ENCODE data around the gene SEMA4C. TPM values are rescaled to one million over a fixed set of nuclear protein-coding genes. Genes with fewer than 3 reads are reported as not detected.

The SEMA4C gene
- total and polyA plus RNA-seq, 2 of the 4 experiments (the other 2 are of a cell fraction) = 15.8 to 24.3 TPM

- Histone ChIP-seq H2AK5ac (ENCODE audit: low read depth, low read length) (no peak overlapping the region), H3K4ac (ENCODE audit: low read depth, low read length) (no peak overlapping the region), H2BK20ac (ENCODE audit: low read depth, low read length) (no peak overlapping the region), H3K4me3 (ENCODE audit: insufficient read depth, low read depth, low read length) (no peak overlapping the region), H3K9me1 (ENCODE audit: insufficient read depth, low read length) (no peaks in the 10 kb centered on the region), H2AFZ (replicated peaks; ENCODE audit: low read length, poor library complexity) (no peak overlapping the region), H3K23ac (ENCODE audit: low read depth, low read length) (no peak overlapping the region), H2AK9ac (replicated peaks; ENCODE audit: low read depth, low read length, poor library complexity) (no peak overlapping the region), H3K27ac (ENCODE audit: insufficient read depth, low read length) (no peak overlapping the region), H3K14ac (replicated peaks; ENCODE audit: low read depth, low read length) (no peak overlapping the region), H3K4me2 (ENCODE audit: low read depth, low read length) (no peak overlapping the region), H3K56ac (ENCODE audit: extremely low read depth, insufficient read depth, low read length) (no peak overlapping the region), H3K9me3 (ENCODE audit: control insufficient read depth, insufficient read depth, low read length) (no peaks in the 10 kb centered on the region), H4K20me1 (ENCODE audit: insufficient read depth, low read length) (no peaks in the 10 kb centered on the region), H3K18ac (ENCODE audit: low read depth, low read length) (no peak overlapping the region), H3K9ac (ENCODE audit: low read depth, low read length) (no peak overlapping the region), H3K36me3 (ENCODE audit: control insufficient read depth, insufficient read depth, low read length) (no peaks in the 10 kb centered on the region), H3K27me3 (ENCODE audit: control insufficient read depth, insufficient read depth, low read length) (peaks cover 12% of the 10 kb centered on the region; the same call in 1 of the 2 replicates), H3K79me1 (ENCODE audit: low read depth in 1 of 2, low read length in 2 of 2) (no peaks in the 10 kb centered on the region), H2BK120ac (ENCODE audit: low read depth, low read length) (no peak overlapping the region), H4K8ac (ENCODE audit: low read depth in 2 of 2, low read length in 2 of 2) (no peak overlapping the region), H3K4me1 (ENCODE audit: control insufficient read depth, insufficient read depth, low read length) (peaks cover 2% of the 10 kb centered on the region; the same call in 1 of the 2 replicates), H4K5ac (ENCODE audit: low read depth, low read length) (no peak overlapping the region), H2BK5ac (ENCODE audit: low read depth, low read length, poor library complexity, severe bottlenecking) (no peak overlapping the region), H2BK15ac (ENCODE audit: low read depth, low read length) (no peak overlapping the region), H4K91ac (ENCODE audit: insufficient read depth, low read depth, low read length) (no peak overlapping the region)
- dilution Hi-C loops (cut with HindIII; ENCODE audit: low sequenced_read_pairs, unreplicated experiment) (no loop called here), intact Hi-C loops (cut with micrococcal nuclease) (no loop called here), in situ Hi-C loops (cut with MboI; ENCODE audit: low sequenced_read_pairs) (no loop called here)
- ATAC-seq (ENCODE audit: low read depth) (no peak), DNase-seq (no peak)
- CTCF ChIA-PET = no interaction called here
- no TSS peak for BruUV-seq (replicated peaks)
- POLR2A ChIA-PET (ENCODE audit: unreplicated experiment) = no interaction called here
- WGBS, 2 experiments (ENCODE audit: extremely low coverage in 2 of 2, insufficient read length in 1 of 2) = 81% methylated on average over 2 of the region's 6 CpGs; no CpG with 5 or more reads in 1 of the 2 experiments
- TF ChIP-seq ELK1 (IDR thresholded peaks at IDR 0.05; ENCODE audit: borderline replicate concordance, low read depth, low read length) (no peak), MAFK (IDR thresholded peaks at IDR 0.05; ENCODE audit: low read depth, low read length) (no peak), MXI1 (IDR thresholded peaks at IDR 0.05; ENCODE audit: borderline replicate concordance, low read depth, low read length) (no peak), NFE2L2 (IDR thresholded peaks at IDR 0.05; ENCODE audit: low read depth, low read length) (no peak), RAD21 (IDR thresholded peaks at IDR 0.05; ENCODE audit: low read length) (no peak)
Observed at GRCh38 chr2:96909611-96910021, 39.7 kb upstream of the SEMA4C start.
